PFSK-1 (cell line): ENCODE data around the gene DACT3.

Experiments used
- FOXP2 ChIP-seq: optimal IDR thresholded peaks from 2 replicates; pipeline ENCODE3; 2011; ENCODE audit warnings: borderline replicate concordance, control low read depth, inconsistent platforms; ENCODE audit not compliant: insufficient read depth; ENCODE audit errors: extremely low read length, extremely low read depth
- POLR2AphosphoS5 ChIP-seq: IDR thresholded peaks from 2 replicates; pipeline ENCODE4 v1.6.1; 2012; ENCODE audit warnings: low read depth, mild to moderate bottlenecking, control low read depth, low read length, moderate library complexity
- REST ChIP-seq, 2 experiments: IDR thresholded peaks; 2 replicates each; pipeline versions ENCODE4 v1.6.1 to v1.8.0; 2011 to 2012; ENCODE audit warnings: low read depth in 2 of 2, low read length in 2 of 2, control low read depth in 1 of 2, inconsistent platforms in 1 of 2, mild to moderate bottlenecking in 1 of 2, moderate library complexity in 1 of 2; ENCODE audit not compliant: insufficient read depth in 1 of 2
- SIN3A ChIP-seq: IDR thresholded peaks from 2 replicates; pipeline ENCODE4 v1.6.1; 2012; ENCODE audit warnings: mild to moderate bottlenecking, low read length, moderate library complexity, borderline replicate concordance; ENCODE audit not compliant: insufficient read depth
- TAF1 ChIP-seq: IDR thresholded peaks from 2 replicates; pipeline ENCODE4 v1.6.1; 2012; ENCODE audit warnings: low read length, control low read depth, borderline replicate concordance; ENCODE audit not compliant: insufficient read depth

Gene DACT3

GRCh38 chr19:46698395-46699321 lies 37.7 kb upstream of the DACT3 start:
- TF ChIP-seq FOXP2, result no peak
- TF ChIP-seq SIN3A, result no peak
- TF ChIP-seq REST (IDR thresholded peaks at IDR 0.05; ENCODE audit: insufficient read depth in 1 of 2, low read depth in 2 of 2, low read length in 2 of 2), result no peak
- TF ChIP-seq TAF1, result no peak
- no peak for TF ChIP-seq POLR2AphosphoS5

- TF ChIP-seq REST (IDR thresholded peaks at IDR 0.05; ENCODE audit: insufficient read depth in 1 of 2, low read depth in 2 of 2, low read length in 2 of 2) (no peak), POLR2AphosphoS5 (no peak), FOXP2 (no peak)
Measured at GRCh38 chr19:46697204-46697960, 36.4 kb upstream of the DACT3 start.

- TF ChIP-seq SIN3A, result no peak
- no peak for TF ChIP-seq REST (IDR thresholded peaks at IDR 0.05; ENCODE audit: insufficient read depth in 1 of 2, low read depth in 2 of 2, low read length in 2 of 2)
- TF ChIP-seq TAF1, result no peak
- no peak for TF ChIP-seq POLR2AphosphoS5
- TF ChIP-seq FOXP2, result no peak
Measured at GRCh38 chr19:46696866-46697203, 35.9 kb upstream of the DACT3 start.

- TF ChIP-seq FOXP2 (no peak), TAF1 (no peak), REST (IDR thresholded peaks at IDR 0.05; ENCODE audit: insufficient read depth in 1 of 2, low read depth in 2 of 2, low read length in 2 of 2) (no peak), POLR2AphosphoS5 (no peak), SIN3A (no peak)
Measured at GRCh38 chr19:46696052-46696451, 35.1 kb upstream of the DACT3 start.

GRCh38 chr19:46693760-46694159 lies 32.8 kb upstream of the DACT3 start:
- TF ChIP-seq TAF1 (no peak), REST (IDR thresholded peaks at IDR 0.05; ENCODE audit: insufficient read depth in 1 of 2, low read depth in 2 of 2, low read length in 2 of 2) (no peak), POLR2AphosphoS5 (no peak), FOXP2 (no peak), SIN3A (no peak)
